Hypothalamus (tissue), 51 donors: Measurements from ENCODE around the gene GRIP2.

Source experiments
- DNase-seq, 51 donors: peaks; one replicate each; lab custom pipeline; 2025; lab: John Stamatoyannopoulos, UW

Gene GRIP2

GRCh38 chr3:14440531-14441239, 99.5 kb downstream of the GRIP2 start:
- DNase-seq, result peak in 13 of 51 donors; percentile 13 to 58 (median 35)

GRCh38 chr3:14440168-14440518, 100.0 kb downstream of the GRIP2 start:
- DNase-seq, result no peak

- DNase-seq, result peak in 7 of 51 donors; percentile 14 to 41 (median 20)
These were observed 100.5 kb downstream of the GRIP2 start for GRCh38 chr3:14439501-14440167.
